Body of pancreas (tissue), 4 donors: ENCODE data around the gene EFNA5. TPM values are rescaled to one million over a fixed set of nuclear protein-coding genes. Genes with fewer than 3 reads are reported as not detected.

Experiments
- ATAC-seq: fragments of 150-250 bp; one replicate; pipeline ENCODE4 v1.9.1; 2016
- DNase-seq, 4 donors: peaks; one replicate each; pipeline ENCODE4 v3.0.0-alpha.2; 2019
- H3K27ac ChIP-seq, 4 donors: fragments of 200-600 bp; sonication (generic); 1 replicate in 3 of 4; 2 replicates in 1 of 4; pipeline versions ENCODE4 v1.5.1 to v1.6.1; 2016 to 2019; ENCODE audit warnings: mild to moderate bottlenecking in 1 of 4, mixed read lengths in 1 of 4, moderate library complexity in 1 of 4
- H3K27me3 ChIP-seq, 2 donors: fragments of 200-600 bp; sonication (generic); one replicate each; pipeline ENCODE4 v1.6.0; 2016; ENCODE audit warnings: mild to moderate bottlenecking in 1 of 2
- H3K36me3 ChIP-seq, 2 donors: fragments of 200-600 bp; sonication (generic); replicated peaks in 1 of 2; 2 replicates each; pipeline ENCODE4 v1.5.1; 2016; ENCODE audit warnings: low read depth in 2 of 2; ENCODE audit not compliant: insufficient read depth in 1 of 2
- H3K4me1 ChIP-seq: fragments of 200-600 bp; sonication (generic); one replicate; pipeline ENCODE4 v1.6.0; 2016
- H3K4me3 ChIP-seq, 2 donors: fragments of 200-600 bp; sonication (generic); 1 replicate in 1 of 2; 2 replicates in 1 of 2; pipeline ENCODE4 v1.5.1; 2016 to 2019
- H3K9me3 ChIP-seq, 3 donors: fragments of 200-600 bp; sonication (generic); 1 replicate in 2 of 3; 2 replicates in 1 of 3; pipeline ENCODE4 v1.5.1; 2016
- CTCF ChIP-seq, 7 experiments: fragments of 450-650 bp in 4 of 7; fragments of 200-600 bp in 3 of 7; sonication (generic) in 3 of 7; IDR thresholded peaks; one replicate each; pipeline ENCODE4 v1.5.1; 2016 to 2019; ENCODE audit warnings: antibody characterized with exemption in 7 of 7
- POLR2A ChIP-seq, 3 donors: fragments of 450-650 bp; IDR thresholded peaks; one replicate each; pipeline ENCODE4 v1.6.1; 2016; ENCODE audit warnings: antibody characterized with exemption in 3 of 3, mild to moderate bottlenecking in 2 of 3
- WGBS, 2 donors: methylation state at CpG; one replicate each; pipeline ENCODE4 v1.1.5; 2017; 5-methylcytosine and 5-hydroxymethylcytosine counted together
- intact Hi-C: fragments of 100-400 bp; cut with DNase I; formaldehyde crosslinking; loops from one replicate; pipeline ENCODE4 v1.15.1; 2023
- total RNA-seq, 2 donors: library from RNA; depleted of rRNA; stranded (reverse); fragments of >200 nt; gene quantifications; one replicate each; pipeline ENCODE4 v1.1.0, GENCODE V29; 2016

The EFNA5 gene
- total RNA-seq, 2 donors from 2014 or later, result 1.3 to 3.4 TPM

- intact Hi-C loops, result no loop called here
- 75 to 79% methylated on average over 7 of the region's 7 CpGs for WGBS, 2 donors
- Histone ChIP-seq H3K4me3 (no peak overlapping the region), H3K9me3 (no peaks in the 10 kb centered on the region), H3K27ac (no peak overlapping the region), H3K36me3 (no peaks in the 10 kb centered on the region), H3K4me1 (no peaks in the 10 kb centered on the region), H3K27me3 (no peaks in the 10 kb centered on the region)
- TF ChIP-seq CTCF (IDR thresholded peaks at IDR 0.05), result no peak
- no peak for TF ChIP-seq POLR2A (IDR thresholded peaks at IDR 0.05)
- no peak for ATAC-seq
- no peak for DNase-seq
Observed at GRCh38 chr5:107592515-107592914, 78.2 kb downstream of the EFNA5 start.

- 63 to 82% methylated on average over 1 of the region's 1 CpG for WGBS, 2 donors
- Histone ChIP-seq H3K36me3 (no peaks in the 10 kb centered on the region), H3K4me3 (no peak overlapping the region), H3K27ac (no peak overlapping the region), H3K9me3 (no peaks in the 10 kb centered on the region), H3K27me3 (no peaks in the 10 kb centered on the region), H3K4me1 (no peaks in the 10 kb centered on the region)
- TF ChIP-seq POLR2A (IDR thresholded peaks at IDR 0.05), result no peak
- no peak for TF ChIP-seq CTCF (IDR thresholded peaks at IDR 0.05)
- intact Hi-C loops, result no loop called here
- ATAC-seq, result no peak
- DNase-seq, result no peak
Observed at GRCh38 chr5:107590686-107591085, 80.1 kb downstream of the EFNA5 start.

- DNase-seq (no peak), ATAC-seq (no peak)
- Histone ChIP-seq H3K27ac (no peak overlapping the region), H3K36me3 (no peaks in the 10 kb centered on the region), H3K4me1 (no peaks in the 10 kb centered on the region), H3K4me3 (no peak overlapping the region), H3K9me3 (no peaks in the 10 kb centered on the region), H3K27me3 (no peaks in the 10 kb centered on the region)
- WGBS, 2 donors, result 63 to 71% methylated on average over 7 of the region's 7 CpGs
- TF ChIP-seq POLR2A (IDR thresholded peaks at IDR 0.05) (no peak), CTCF (IDR thresholded peaks at IDR 0.05) (no peak)
- intact Hi-C loops, result no loop called here
Observed at GRCh38 chr5:107589520-107590193, 81.1 kb downstream of the EFNA5 start.

- no peaks in the 10 kb centered on the region for H3K9me3 ChIP-seq
- TF ChIP-seq CTCF (IDR thresholded peaks at IDR 0.05) (no peak), POLR2A (IDR thresholded peaks at IDR 0.05) (no peak)
- intact Hi-C loops, result no loop called here
- no peak for DNase-seq
- H3K27me3 ChIP-seq, result no peaks in the 10 kb centered on the region
- no peaks in the 10 kb centered on the region for H3K36me3 ChIP-seq
- H3K4me3 ChIP-seq, result no peak overlapping the region
- no peaks in the 10 kb centered on the region for H3K4me1 ChIP-seq
- no peak overlapping the region for H3K27ac ChIP-seq
- ATAC-seq, result no peak
Observed at GRCh38 chr5:107582625-107583024, 88.1 kb downstream of the EFNA5 start.
